HG02571 (cell line): ENCODE data around the gene ABLIM3.
"Not testable (repeated sequence)": the region's sequence is repeated elsewhere in the genome, so short reads cannot be mapped to it uniquely, and the experiment has no call there.

Experiments
- ATAC-seq: cut with Tn5 transposase; IDR thresholded peaks from one replicate; pipeline ENCODE4 v1.9.1; 2021; ENCODE audit warnings: mild to moderate bottlenecking, moderate library complexity; ENCODE audit not compliant: unreplicated experiment

The ABLIM3 gene

GRCh38 chr5:149185067-149185466, 43.8 kb downstream of the ABLIM3 start:
- ATAC-seq = no peak

DNA sequence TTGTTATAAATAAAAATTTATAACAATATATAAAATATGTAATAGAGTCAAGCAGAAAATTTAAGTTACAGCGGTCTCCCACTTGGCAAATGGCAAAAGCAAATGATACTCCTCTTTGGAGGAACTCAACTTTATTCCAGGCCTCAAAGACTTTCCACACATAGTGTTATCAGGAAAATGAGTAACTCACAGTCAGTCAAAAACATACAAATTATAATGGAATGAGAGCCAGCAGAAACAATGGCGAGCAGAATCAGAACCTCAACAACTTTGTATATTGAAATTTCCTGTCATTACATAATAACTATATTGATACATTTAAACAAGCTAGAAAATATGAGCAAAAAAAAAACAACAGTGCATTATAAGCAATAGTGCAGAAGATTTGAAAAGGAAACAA, 45.2 kb downstream of the ABLIM3 start:
- no peak for ATAC-seq

DNA sequence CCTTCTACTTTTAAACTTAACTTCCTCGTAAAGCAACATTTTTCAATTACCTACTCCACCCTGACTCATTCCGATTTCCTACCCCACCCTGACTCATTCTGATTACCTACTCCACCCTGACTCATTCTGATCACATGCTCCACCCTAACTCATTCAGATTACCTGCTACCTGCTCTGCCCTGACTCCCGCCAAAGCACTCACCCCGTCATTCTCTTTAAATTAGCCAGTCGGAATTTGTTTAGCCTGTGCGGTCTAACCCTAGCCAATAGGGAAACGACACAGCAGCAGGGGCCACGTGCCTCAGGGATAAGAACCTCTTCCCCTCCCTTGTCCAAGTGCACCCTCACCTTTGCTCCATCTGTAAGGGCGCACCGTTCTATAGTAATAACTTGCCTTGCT, 46.3 kb downstream of the ABLIM3 start:
- not testable (repeated sequence) for ATAC-seq

GRCh38 chr5:149188383-149188782, 47.1 kb downstream of the ABLIM3 start:
- no peak for ATAC-seq

GRCh38 chr5:149195337-149195887, 54.1 kb downstream of the ABLIM3 start:
- ATAC-seq = no peak

DNA sequence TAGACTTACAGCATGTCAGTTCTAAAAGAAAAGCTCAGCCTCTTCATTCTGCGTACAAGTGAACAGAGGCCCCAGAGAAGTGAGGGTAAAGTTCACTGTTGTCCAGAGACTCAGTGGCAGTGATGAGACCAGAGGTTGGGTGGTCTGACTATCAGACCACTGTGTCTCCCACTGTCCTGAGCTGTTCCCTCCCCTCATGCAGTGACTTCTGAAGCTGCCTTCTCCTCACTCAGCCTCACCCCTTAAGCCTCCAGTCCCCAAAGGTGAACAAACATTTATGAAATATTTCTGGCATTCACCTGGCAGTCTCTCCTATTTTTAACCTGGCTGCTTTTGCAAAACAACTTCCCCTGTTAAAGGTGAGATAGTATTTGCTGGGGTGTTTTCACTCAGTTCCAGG, 54.7 kb downstream of the ABLIM3 start:
- ATAC-seq = no peak

DNA sequence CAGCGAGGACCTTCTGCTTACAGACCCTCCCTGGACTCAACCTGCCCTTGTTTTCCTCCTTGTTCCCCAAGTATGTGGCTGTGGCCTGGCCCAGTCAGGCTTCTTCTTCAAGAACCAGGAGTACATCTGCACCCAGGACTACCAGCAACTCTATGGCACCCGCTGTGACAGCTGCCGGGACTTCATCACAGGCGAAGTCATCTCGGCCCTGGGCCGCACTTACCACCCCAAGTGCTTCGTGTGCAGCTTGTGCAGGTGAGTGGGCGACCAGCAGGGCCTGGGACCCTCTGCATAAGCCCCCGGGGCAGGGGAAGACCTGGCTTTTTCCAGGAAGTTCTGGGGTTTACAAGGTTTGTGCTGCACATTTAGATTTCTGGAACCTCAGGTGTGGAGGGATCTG, 56.9 kb downstream of the ABLIM3 start:
- no peak for ATAC-seq

GRCh38 chr5:149200355-149200754, 59.1 kb downstream of the ABLIM3 start:
- no peak for ATAC-seq

DNA sequence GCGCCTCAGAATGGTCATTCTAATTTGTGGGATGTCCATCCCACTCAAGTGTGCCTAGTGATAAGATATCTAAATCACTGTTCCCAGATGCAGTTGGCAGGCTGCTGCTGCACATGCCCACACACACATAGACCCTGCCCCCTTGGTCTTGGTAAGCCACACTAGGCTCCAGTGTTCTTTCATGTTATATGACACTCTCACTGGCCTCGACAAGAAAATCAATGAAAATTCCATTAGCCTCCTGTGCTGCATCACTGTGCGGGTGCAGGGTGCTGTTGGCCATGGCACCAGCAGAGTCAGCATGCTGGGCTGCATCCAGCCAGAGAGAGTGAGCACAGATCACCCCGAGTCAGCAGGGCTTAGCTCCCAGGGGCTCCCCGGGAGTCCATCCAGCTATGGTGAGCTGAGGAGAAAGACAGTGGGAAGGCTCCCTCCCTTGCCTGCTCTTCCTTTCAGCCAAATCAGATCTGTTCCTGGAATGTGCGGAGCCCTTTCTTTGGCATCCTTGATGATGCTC, 59.9 kb downstream of the ABLIM3 start:
- ATAC-seq = no peak

DNA sequence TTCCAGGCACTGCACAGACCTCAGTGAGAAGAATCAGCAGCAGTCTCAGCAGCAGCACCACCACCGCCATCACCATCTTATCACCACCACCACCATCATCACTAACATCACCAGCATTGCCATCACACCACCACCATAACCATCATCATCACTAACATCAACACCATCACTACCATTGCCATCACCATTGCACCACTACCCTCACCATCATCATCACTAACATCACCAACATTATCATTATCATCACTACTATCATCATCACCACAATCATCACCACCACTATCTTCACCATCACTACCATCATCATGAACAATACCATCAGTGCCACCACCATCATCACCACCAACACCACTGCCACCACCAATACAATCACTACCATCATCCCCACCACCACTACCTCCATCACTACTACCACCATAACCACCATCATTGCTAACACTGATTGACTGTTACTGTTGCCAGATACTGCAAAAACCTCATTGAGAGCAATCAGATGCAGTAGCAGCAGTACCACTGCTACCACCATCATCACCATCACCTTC, 61.7 kb downstream of the ABLIM3 start:
- no peak for ATAC-seq

- ATAC-seq = no peak
Measured at GRCh38 chr5:149203921-149204441, 62.7 kb downstream of the ABLIM3 start.

- no peak for ATAC-seq
Measured at GRCh38 chr5:149205625-149206523, 64.6 kb downstream of the ABLIM3 start.

DNA sequence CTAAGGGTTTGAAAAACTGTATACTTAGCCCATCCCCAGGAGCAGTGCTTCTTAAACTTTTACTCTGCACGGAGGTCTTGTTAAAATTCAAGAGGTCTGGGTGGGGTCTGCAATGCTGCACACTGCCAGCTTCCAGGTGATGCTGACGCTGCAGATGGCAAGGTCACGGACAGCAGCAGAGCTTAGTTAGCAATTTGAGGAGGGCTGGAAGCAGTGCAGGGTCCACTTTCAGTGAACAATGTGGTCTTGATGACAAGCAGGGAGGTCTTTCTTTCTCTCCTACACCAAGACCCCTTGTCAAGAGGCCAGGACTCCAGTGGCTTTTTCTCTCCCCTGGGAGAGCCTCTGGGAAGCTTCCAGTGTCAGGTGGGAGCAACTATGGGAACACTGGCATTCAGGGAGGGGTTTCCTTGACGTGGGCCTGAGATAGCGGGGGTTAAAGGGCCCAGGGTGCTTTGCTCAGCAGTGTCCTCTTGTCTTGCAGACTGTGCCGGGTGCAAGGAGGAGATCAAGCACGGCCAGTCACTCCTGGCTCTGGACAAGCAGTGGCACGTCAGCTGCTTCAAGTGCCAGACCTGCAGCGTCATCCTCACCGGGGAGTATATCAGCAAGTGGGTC, 65.3 kb downstream of the ABLIM3 start:
- no peak for ATAC-seq

DNA sequence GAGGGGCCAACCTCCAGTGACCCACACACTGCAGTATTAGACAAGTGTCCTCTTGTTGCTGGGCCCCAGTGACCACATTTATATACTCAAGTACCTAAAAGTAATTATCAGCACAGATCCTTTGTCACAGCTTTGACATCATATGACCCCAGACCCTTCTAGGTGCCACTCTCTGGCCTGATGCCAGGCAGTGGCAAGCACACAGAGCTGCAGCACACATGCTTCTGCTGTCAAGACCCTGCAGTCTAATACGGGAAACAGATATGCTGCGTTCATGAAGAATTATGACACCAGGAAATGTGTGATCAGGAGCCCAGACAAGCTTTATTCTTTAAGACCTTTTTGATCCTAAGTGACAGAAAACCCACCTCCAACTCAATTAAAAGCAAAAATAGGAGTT, 66.5 kb downstream of the ABLIM3 start:
- ATAC-seq = no peak

- no peak for ATAC-seq
Measured at GRCh38 chr5:149210225-149210624, 68.9 kb downstream of the ABLIM3 start.

GRCh38 chr5:149210968-149211490, 69.7 kb downstream of the ABLIM3 start:
- no peak for ATAC-seq

DNA sequence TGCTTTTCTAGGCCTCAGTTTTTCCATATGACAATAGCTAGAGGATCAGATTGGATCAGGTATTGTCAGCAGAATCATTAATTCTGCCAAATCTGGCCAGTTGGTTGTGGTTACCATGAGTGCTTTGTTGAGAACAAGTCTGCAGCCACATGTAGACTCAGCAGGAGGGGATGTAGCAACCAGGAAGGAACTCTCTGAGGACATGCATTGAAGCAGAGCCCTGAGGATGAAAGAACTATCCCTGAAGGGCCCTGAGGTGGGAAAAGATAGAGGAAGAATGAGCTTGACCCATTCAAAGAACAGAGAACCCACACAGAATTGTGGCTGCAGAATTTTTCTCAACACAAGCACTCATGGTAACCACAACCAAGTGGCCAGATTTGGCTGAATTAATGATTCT, 70.3 kb downstream of the ABLIM3 start:
- no peak for ATAC-seq

DNA sequence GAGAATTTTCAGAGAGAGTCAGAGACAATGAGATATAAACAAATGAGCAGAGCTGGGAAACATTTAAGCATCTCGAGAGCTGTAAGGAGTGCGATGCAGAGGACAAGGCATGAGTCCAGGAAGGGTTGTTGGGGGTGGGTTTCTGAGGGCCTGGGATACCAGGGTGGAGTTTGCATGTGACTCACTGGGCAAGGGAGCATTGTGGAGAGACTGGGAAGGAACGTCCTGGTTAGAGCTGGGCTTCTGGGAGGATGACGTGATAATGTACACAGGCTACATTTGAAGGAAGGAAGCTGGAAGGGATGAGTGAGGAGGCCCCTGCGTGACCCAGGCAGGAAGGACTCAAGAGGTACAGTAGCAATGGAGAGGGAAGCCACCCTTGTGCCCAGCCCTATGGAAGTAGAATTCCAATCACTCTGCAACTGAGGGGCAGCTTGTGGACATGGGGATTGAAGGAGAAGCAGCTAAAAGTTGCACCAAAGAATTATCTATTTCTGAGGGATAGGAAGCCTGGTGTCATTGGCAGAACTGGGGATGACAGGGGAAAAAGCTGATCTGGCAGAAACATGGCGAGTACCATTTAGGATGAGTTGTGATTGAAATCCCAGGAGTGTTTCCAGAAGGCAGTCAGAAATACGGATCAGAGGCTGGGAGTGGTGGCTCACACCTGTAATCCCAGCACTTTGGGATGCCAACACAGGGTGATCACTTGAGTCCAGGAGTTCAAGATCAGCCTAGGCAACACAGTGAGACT, 71.1 kb downstream of the ABLIM3 start:
- no peak for ATAC-seq

DNA sequence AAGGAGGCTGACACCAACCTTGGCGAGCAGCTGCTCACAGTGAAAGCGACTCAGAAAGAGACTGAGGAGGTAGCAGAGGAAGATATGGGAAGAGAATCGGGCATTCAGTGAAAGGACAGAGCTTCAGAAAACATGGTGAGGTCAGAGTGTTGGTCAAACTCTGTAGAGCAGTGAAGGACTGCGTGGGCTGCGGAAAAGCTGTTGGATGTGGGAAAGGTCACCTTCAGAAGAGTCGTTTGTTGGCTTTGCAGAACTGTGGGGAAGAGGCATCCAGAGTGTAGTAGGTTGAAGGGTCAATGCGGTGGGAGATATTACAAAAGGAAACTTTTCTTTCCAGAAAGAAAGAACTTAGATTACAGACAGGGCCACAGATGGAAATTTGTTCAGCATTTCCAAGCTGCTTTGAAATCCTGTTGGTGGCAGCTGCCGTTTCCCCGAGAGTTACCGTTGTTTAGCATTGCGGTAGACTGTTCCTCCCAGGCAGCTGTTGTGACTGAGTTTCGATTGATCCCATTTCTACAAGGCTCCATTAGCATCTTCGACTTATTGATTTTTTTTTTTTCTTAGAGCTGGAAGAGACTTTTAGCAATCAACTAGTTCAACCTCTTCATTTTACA, 72.1 kb downstream of the ABLIM3 start:
- no peak for ATAC-seq

GRCh38 chr5:149215478-149216090, 74.3 kb downstream of the ABLIM3 start:
- no peak for ATAC-seq
